Naive thymus-derived CD4-positive, alpha-beta T cell (primary cell): ENCODE results near the gene GRK4. TPM values are rescaled to one million over a fixed set of nuclear protein-coding genes. Genes with fewer than 3 reads are reported as not detected.

ENCODE experiments used
- ATAC-seq: fragments of 150-1000 bp; cut with Tn5 transposase; 2 replicates; pipeline ENCODE4 v1.10.0; 2021; ENCODE audit warnings: mild to moderate bottlenecking, moderate library complexity
- CTCF ChIA-PET: fragments of 350-600 bp; sonication (Branson Sonifier 250); formaldehyde crosslinking; loops from one replicate; lab custom pipeline; 2021; ENCODE audit warnings: antibody characterized with exemption; lab: Charles Lee
- POLR2A ChIA-PET: fragments of 350-600 bp; sonication (Branson Sonifier 250); formaldehyde crosslinking; loops from one replicate; lab custom pipeline; 2021; ENCODE audit warnings: antibody characterized with exemption, inconsistent platforms; lab: Charles Lee
- DNase-seq, 9 donors: peaks; one replicate each; pipeline versions ENCODE4 v3.0.0 to v3.0.0-alpha.2; 2020 to 2022; ENCODE audit warnings: mixed read lengths in 1 of 9
- H3K27ac ChIP-seq: one replicate; pipeline ENCODE4 v1.7.0; 2013; ENCODE audit warnings: mild to moderate bottlenecking, low read depth, low read length, moderate library complexity
- H3K27me3 ChIP-seq, 2 donors: one replicate each; pipeline ENCODE4 v1.7.0; 2013; ENCODE audit warnings: low read length in 2 of 2, mild to moderate bottlenecking in 2 of 2, moderate library complexity in 2 of 2; ENCODE audit not compliant: control insufficient read depth in 2 of 2, insufficient read depth in 2 of 2
- H3K36me3 ChIP-seq, 3 experiments: 1 replicate in 2 of 3; 2 replicates in 1 of 3; pipeline ENCODE4 v1.7.0; 2013; ENCODE audit warnings: low read length in 3 of 3, mild to moderate bottlenecking in 3 of 3, moderate library complexity in 1 of 3; ENCODE audit not compliant: insufficient read depth in 3 of 3, control insufficient read depth in 2 of 3
- H3K4me1 ChIP-seq, 2 donors: one replicate each; pipeline ENCODE4 v1.7.0; 2013; ENCODE audit warnings: low read length in 2 of 2, mild to moderate bottlenecking in 2 of 2, moderate library complexity in 1 of 2; ENCODE audit not compliant: control insufficient read depth in 2 of 2, insufficient read depth in 2 of 2
- H3K4me3 ChIP-seq: 2 replicates; pipeline ENCODE4 v1.7.0; 2013; ENCODE audit warnings: mild to moderate bottlenecking, low read length
- H3K9me3 ChIP-seq, 3 experiments: 1 replicate in 2 of 3; 2 replicates in 1 of 3; pipeline ENCODE4 v1.7.0; 2013; ENCODE audit warnings: low read length in 3 of 3; ENCODE audit not compliant: control insufficient read depth in 2 of 3
- H3K27ac Mint-ChIP-seq, 9 donors: one replicate each; pipeline ENCODE4 v1.8.0; 2020 to 2022; ENCODE audit warnings: mixed read lengths in 9 of 9, mild to moderate bottlenecking in 8 of 9, moderate library complexity in 5 of 9, inconsistent platforms in 2 of 9
- H3K27me3 Mint-ChIP-seq, 5 donors: one replicate each; pipeline ENCODE4 v1.8.0; 2021 to 2022; ENCODE audit warnings: mixed read lengths in 5 of 5, mild to moderate bottlenecking in 1 of 5
- H3K36me3 Mint-ChIP-seq, 5 donors: one replicate each; pipeline ENCODE4 v1.8.0; 2020 to 2022; ENCODE audit warnings: mixed read lengths in 5 of 5, mild to moderate bottlenecking in 3 of 5, inconsistent platforms in 1 of 5
- H3K4me1 Mint-ChIP-seq, 7 donors: one replicate each; pipeline ENCODE4 v1.8.0; 2020 to 2022; ENCODE audit warnings: mixed read lengths in 7 of 7, mild to moderate bottlenecking in 3 of 7, inconsistent platforms in 1 of 7
- H3K4me3 Mint-ChIP-seq, 10 donors: one replicate each; pipeline ENCODE4 v1.8.0; 2020 to 2022; ENCODE audit warnings: mild to moderate bottlenecking in 10 of 10, mixed read lengths in 10 of 10, moderate library complexity in 6 of 10, inconsistent platforms in 2 of 10
- H3K9me3 Mint-ChIP-seq, 11 donors: one replicate each; pipeline ENCODE4 v1.8.0; 2020 to 2022; ENCODE audit warnings: mixed read lengths in 11 of 11, mild to moderate bottlenecking in 4 of 11, inconsistent platforms in 1 of 11, moderate library complexity in 1 of 11
- intact Hi-C, 2 donors: fragments of 100-400 bp; cut with micrococcal nuclease; formaldehyde crosslinking; loops; one replicate each; pipeline ENCODE4 v1.15.1; 2023
- polyA plus RNA-seq, 2 donors: library from polyadenylated mRNA; unstranded; fragments of 300-500 nt; fragmentation: Illumina TruSeq; gene quantifications; one replicate each; pipeline ENCODE4 v1.2.3, GENCODE V29; 2021
- total RNA-seq, 6 experiments: library from RNA in 5 of 6; stranded (reverse) in 5 of 6; gene quantifications; 1 replicate in 5 of 6; 2 replicates in 1 of 6; pipeline ENCODE4 v1.2.3 and lab custom pipeline; 2021 to 2026

GRK4 gene
- total and polyA plus RNA-seq, 7 experiments from 2014 or later: 1.7 to 4.0 (median 2.1) TPM

GRCh38 chr4:2948895-2949781, 14.2 kb upstream of the GRK4 start:
- no peak overlapping the region for H3K4me3 Mint-ChIP-seq
- peaks cover under 1 to 17% (median 5%) of the 10 kb centered on the region in 7 donors for H3K4me1 Mint-ChIP-seq
- ATAC-seq: peak; percentile 45
- no peak for DNase-seq
- H3K27me3 Mint-ChIP-seq: no peaks in the 10 kb centered on the region
- Histone ChIP-seq H3K27me3 (no peaks in the 10 kb centered on the region), H3K36me3 (peaks cover 35 to 97% (median 42%) of the 10 kb centered on the region in 3 experiments), H3K9me3 (no peaks in the 10 kb centered on the region), H3K4me3 (no peak overlapping the region), H3K27ac (no peak overlapping the region), H3K4me1 (no peaks in the 10 kb centered on the region)
- ChIA-PET CTCF (interaction anchor here (0.6 kb wide), 1 partner anchor 530 kb away, joined by 5 read pairs; the partner anchor contains the start of gene CFAP99), POLR2A (interaction anchor here (0.6 to 1.0 kb wide), 3 partner anchors 12 to 1963 kb away, joined by 3 to 4 read pairs (median 3); no protein-coding TSS in a partner anchor)
- H3K36me3 Mint-ChIP-seq: peaks cover 17 to 56% (median 31%) of the 10 kb centered on the region in 5 donors
- intact Hi-C loops: no loop called here
- H3K27ac Mint-ChIP-seq: peak overlapping the region in 2 of 9 donors; percentile 4 to 38
- no peaks in the 10 kb centered on the region for H3K9me3 Mint-ChIP-seq

- H3K27me3 ChIP-seq: no peaks in the 10 kb centered on the region
- H3K4me1 ChIP-seq: peaks cover 0 to 4% of the 10 kb centered on the region in 2 donors
- Mint-ChIP-seq H3K27ac (peak overlapping the region in 1 of 9 donors; percentile 20), H3K27me3 (no peaks in the 10 kb centered on the region), H3K36me3 (peaks cover 17 to 58% (median 34%) of the 10 kb centered on the region in 5 donors), H3K4me1 (peaks cover 3 to 23% (median 7%) of the 10 kb centered on the region in 7 donors), H3K4me3 (no peak overlapping the region), H3K9me3 (no peaks in the 10 kb centered on the region)
- H3K27ac ChIP-seq: no peak overlapping the region
- ChIA-PET POLR2A (interaction anchor here (0.6 to 0.8 kb wide), 2 partner anchors 12 to 1964 kb away, joined by 3 to 4 read pairs; no protein-coding TSS in a partner anchor), CTCF (interaction anchor here (0.6 kb wide), 1 partner anchor 531 kb away, joined by 5 read pairs; the partner anchor contains the start of gene CFAP99)
- no peak overlapping the region for H3K4me3 ChIP-seq
- peaks cover 34 to 97% (median 40%) of the 10 kb centered on the region in 3 experiments for H3K36me3 ChIP-seq
- no peak for ATAC-seq
- no peak for DNase-seq
- intact Hi-C loops: no loop called here
- H3K9me3 ChIP-seq: no peaks in the 10 kb centered on the region
Measured at GRCh38 chr4:2949782-2950125, 13.6 kb upstream of the GRK4 start.

- H3K36me3 ChIP-seq: peaks cover 27 to 92% (median 38%) of the 10 kb centered on the region in 3 experiments
- no peaks in the 10 kb centered on the region for H3K9me3 Mint-ChIP-seq
- no peaks in the 10 kb centered on the region for H3K27me3 Mint-ChIP-seq
- H3K4me3 Mint-ChIP-seq: no peak overlapping the region
- intact Hi-C loops: no loop called here
- H3K4me1 Mint-ChIP-seq: peaks cover 2 to 26% (median 9%) of the 10 kb centered on the region in 7 donors
- no peaks in the 10 kb centered on the region for H3K27me3 ChIP-seq
- peaks cover 17 to 59% (median 31%) of the 10 kb centered on the region in 5 donors for H3K36me3 Mint-ChIP-seq
- H3K4me1 ChIP-seq: peaks cover 0 to 4% of the 10 kb centered on the region in 2 donors
- ATAC-seq (no peak), DNase-seq (no peak)
- CTCF ChIA-PET: no interaction called here
- POLR2A ChIA-PET: interaction anchor here (0.8 kb wide), 1 partner anchor 11 kb away, joined by 3 read pairs; no protein-coding TSS in a partner anchor
- no peaks in the 10 kb centered on the region for H3K9me3 ChIP-seq
- peak overlapping the region in 1 of 9 donors; percentile 20 for H3K27ac Mint-ChIP-seq
- no peak overlapping the region for H3K27ac ChIP-seq
- H3K4me3 ChIP-seq: no peak overlapping the region
Measured at GRCh38 chr4:2950221-2950989, 13.0 kb upstream of the GRK4 start.

- H3K36me3 Mint-ChIP-seq: peaks cover 8 to 60% (median 22%) of the 10 kb centered on the region in 5 donors
- H3K27ac Mint-ChIP-seq: peak overlapping the region in 6 of 9 donors; percentile 7 to 95 (median 76)
- peaks cover 26 to 94% (median 37%) of the 10 kb centered on the region in 3 experiments for H3K36me3 ChIP-seq
- H3K4me1 ChIP-seq: peaks cover 4% of the 10 kb centered on the region in 2 donors
- peak overlapping the region; percentile 23 for H3K27ac ChIP-seq
- POLR2A ChIA-PET: interaction anchor here (0.6 to 0.9 kb wide), 2 partner anchors 84 to 190 kb away, joined by 3 read pairs; no protein-coding TSS in a partner anchor
- ATAC-seq (no peak), DNase-seq (no peak)
- CTCF ChIA-PET: interaction anchor here (1.2 kb wide), 1 partner anchor 17 kb away, joined by 6 read pairs; no protein-coding TSS in a partner anchor
- H3K4me3 Mint-ChIP-seq: no peak overlapping the region
- no peaks in the 10 kb centered on the region for H3K27me3 ChIP-seq
- peaks cover 6 to 46% (median 25%) of the 10 kb centered on the region in 7 donors for H3K4me1 Mint-ChIP-seq
- no peaks in the 10 kb centered on the region for H3K9me3 ChIP-seq
- no peaks in the 10 kb centered on the region for H3K9me3 Mint-ChIP-seq
- intact Hi-C loops: no loop called here
- no peak overlapping the region for H3K4me3 ChIP-seq
- no peaks in the 10 kb centered on the region for H3K27me3 Mint-ChIP-seq
Measured at GRCh38 chr4:2953496-2953895, 9.9 kb upstream of the GRK4 start.

GRCh38 chr4:2954358-2955185, 8.8 kb upstream of the GRK4 start:
- POLR2A ChIA-PET: interaction anchor here (0.9 to 1.5 kb wide), 3 partner anchors 9 to 191 kb away, joined by 3 to 6 read pairs (median 3); partner anchors contain the start of genes GRK4 and NOP14
- Mint-ChIP-seq H3K36me3 (peaks cover 8 to 59% (median 22%) of the 10 kb centered on the region in 5 donors), H3K27me3 (no peaks in the 10 kb centered on the region), H3K4me3 (peak overlapping the region in 5 of 10 donors; percentile 19 to 73 (median 31)), H3K4me1 (peaks cover 7 to 54% (median 35%) of the 10 kb centered on the region in 7 donors), H3K9me3 (no peaks in the 10 kb centered on the region), H3K27ac (peak overlapping the region; percentile 64 to 95 (median 88))
- peak; percentile 76 for ATAC-seq
- Histone ChIP-seq H3K36me3 (peaks cover 18 to 88% (median 32%) of the 10 kb centered on the region in 3 experiments), H3K9me3 (no peaks in the 10 kb centered on the region), H3K4me1 (peaks cover 4% of the 10 kb centered on the region in 2 donors), H3K4me3 (no peak overlapping the region), H3K27ac (peak overlapping the region; percentile 6), H3K27me3 (no peaks in the 10 kb centered on the region)
- intact Hi-C loops: loop anchor here (1.0 to 2.0 kb wide), 5 partner anchors 8 to 198 kb away; partner anchors contain the start of genes GRK4 (in 1 of the 2), NOP14 (in 1 of the 2) and TNIP2 (in 1 of the 2)
- CTCF ChIA-PET: interaction anchor here (0.7 to 1.3 kb wide), 4 partner anchors 18 to 350 kb away, joined by 3 to 6 read pairs (median 3); no protein-coding TSS in a partner anchor
- DNase-seq: peak in 2 of 9 donors; percentile 47 to 82
